CD4-positive, alpha-beta T cell treated with Interleukin-17A for 4 hours (primary cell): ENCODE data around the gene SGCG.
"Not testable (repeated sequence)": the region's sequence is repeated elsewhere in the genome, so short reads cannot be mapped to it uniquely, and the experiment has no call there.

Experiments used
- DNase-seq: peaks from one replicate; pipeline ENCODE4 v3.0.0-alpha.2; 2020; ENCODE audit warnings: mixed read lengths

SGCG gene

GRCh38 chr13:23231241-23231640, 50.5 kb downstream of the SGCG start:
- DNase-seq: no peak

- no peak for DNase-seq
Measured at GRCh38 chr13:23235994-23236393, 55.2 kb downstream of the SGCG start.

- DNase-seq: no peak
Measured at GRCh38 chr13:23243066-23243465, 62.3 kb downstream of the SGCG start.

- DNase-seq: not testable (repeated sequence)
Measured at GRCh38 chr13:23248410-23248809, 67.6 kb downstream of the SGCG start.

GRCh38 chr13:23254506-23254905, 73.7 kb downstream of the SGCG start:
- no peak for DNase-seq

GRCh38 chr13:23267571-23267970, 86.8 kb downstream of the SGCG start:
- DNase-seq: no peak

- DNase-seq: no peak
Measured at GRCh38 chr13:23268441-23268840, 87.7 kb downstream of the SGCG start.

- DNase-seq: no peak
Measured at GRCh38 chr13:23271331-23271730, 90.6 kb downstream of the SGCG start.

GRCh38 chr13:23273498-23273897, 92.7 kb downstream of the SGCG start:
- no peak for DNase-seq

GRCh38 chr13:23279321-23279720, 98.5 kb downstream of the SGCG start:
- no peak for DNase-seq

- DNase-seq: no peak
Measured at GRCh38 chr13:23288564-23288963, 107.8 kb downstream of the SGCG start.

- no peak for DNase-seq
Measured at GRCh38 chr13:23288995-23289394, 108.2 kb downstream of the SGCG start.

GRCh38 chr13:23289917-23290357, 109.2 kb downstream of the SGCG start:
- no peak for DNase-seq

GRCh38 chr13:23292586-23292985, 111.8 kb downstream of the SGCG start:
- DNase-seq: no peak

GRCh38 chr13:23314837-23315236, 134.1 kb downstream of the SGCG start:
- DNase-seq: not testable (repeated sequence)

GRCh38 chr13:23319883-23320224, 139.1 kb downstream of the SGCG start:
- no peak for DNase-seq

- DNase-seq: no peak
Measured at GRCh38 chr13:23320926-23321534, 140.3 kb downstream of the SGCG start.

- peak; percentile 5 for DNase-seq
Measured at GRCh38 chr13:23321535-23322241, 140.9 kb downstream of the SGCG start.

GRCh38 chr13:23322353-23323336, 141.9 kb downstream of the SGCG start:
- DNase-seq: no peak

GRCh38 chr13:23323946-23324709, 143.3 kb downstream of the SGCG start:
- no peak for DNase-seq

GRCh38 chr13:23325191-23325590, 144.4 kb downstream of the SGCG start:
- DNase-seq: no peak

- DNase-seq: no peak
Measured at GRCh38 chr13:23330356-23330755, 149.6 kb downstream of the SGCG start.

GRCh38 chr13:23339225-23339624, 158.4 kb downstream of the SGCG start:
- no peak for DNase-seq
